Suprapubic skin (tissue), 3 donors: ENCODE measurements around the gene PCDHB6.
"Not testable (repeated sequence)": the region's sequence is repeated elsewhere in the genome, so short reads cannot be mapped to it uniquely, and the experiment has no call there.

Experiments
- CTCF ChIP-seq, 2 donors: fragments of 200-600 bp in 1 of 2; fragments of 450-650 bp in 1 of 2; sonication (generic) in 1 of 2; IDR thresholded peaks; one replicate each; pipeline ENCODE4 v1.5.1; 2016 to 2019; ENCODE audit warnings: antibody characterized with exemption in 2 of 2, mild to moderate bottlenecking in 1 of 2, moderate library complexity in 1 of 2
- EP300 ChIP-seq: sonication (generic); formaldehyde crosslinking; IDR thresholded peaks from one replicate; pipeline ENCODE4 v1.6.1; 2017; ENCODE audit warnings: antibody characterized with exemption

DNA sequence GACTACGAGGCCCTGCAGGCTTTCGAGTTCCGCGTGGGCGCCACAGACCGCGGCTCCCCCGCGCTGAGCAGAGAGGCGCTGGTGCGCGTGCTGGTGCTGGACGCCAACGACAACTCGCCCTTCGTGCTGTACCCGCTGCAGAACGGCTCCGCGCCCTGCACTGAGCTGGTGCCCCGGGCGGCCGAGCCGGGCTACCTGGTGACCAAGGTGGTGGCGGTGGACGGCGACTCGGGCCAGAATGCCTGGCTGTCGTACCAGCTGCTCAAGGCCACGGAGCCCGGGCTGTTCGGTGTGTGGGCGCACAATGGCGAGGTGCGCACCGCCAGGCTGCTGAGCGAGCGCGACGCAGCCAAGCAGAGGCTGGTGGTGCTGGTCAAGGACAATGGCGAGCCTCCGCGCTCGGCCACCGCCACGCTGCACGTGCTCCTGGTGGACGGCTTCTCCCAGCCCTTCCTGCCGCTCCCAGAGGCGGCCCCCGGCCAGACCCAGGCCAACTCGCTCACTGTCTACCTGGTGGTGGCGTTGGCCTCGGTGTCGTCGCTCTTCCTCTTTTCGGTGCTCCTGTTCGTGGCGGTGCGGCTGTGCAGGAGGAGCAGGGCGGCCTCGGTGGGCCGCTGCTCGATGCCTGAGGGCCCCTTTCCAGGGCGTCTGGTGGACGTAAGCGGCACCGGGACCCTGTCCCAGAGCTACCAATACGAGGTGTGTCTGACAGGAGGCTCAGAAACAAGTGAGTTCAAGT is 34.4 kb downstream of the PCDHB6 start:
- not testable (repeated sequence) for TF ChIP-seq CTCF (IDR thresholded peaks at IDR 0.05); EP300
